NCI-H2107 treated with DMSO at 0.1 percent for 48 hours (cell line): ENCODE results near the gene ZNF814.
"Not testable (repeated sequence)": the region's sequence is repeated elsewhere in the genome, so short reads cannot be mapped to it uniquely, and the experiment has no call there.

Experiments used
- DNase-seq: peaks from one replicate; lab custom pipeline; 2025; ENCODE audit not compliant: unreplicated experiment; lab: John Stamatoyannopoulos, UW

The ZNF814 gene

DNA sequence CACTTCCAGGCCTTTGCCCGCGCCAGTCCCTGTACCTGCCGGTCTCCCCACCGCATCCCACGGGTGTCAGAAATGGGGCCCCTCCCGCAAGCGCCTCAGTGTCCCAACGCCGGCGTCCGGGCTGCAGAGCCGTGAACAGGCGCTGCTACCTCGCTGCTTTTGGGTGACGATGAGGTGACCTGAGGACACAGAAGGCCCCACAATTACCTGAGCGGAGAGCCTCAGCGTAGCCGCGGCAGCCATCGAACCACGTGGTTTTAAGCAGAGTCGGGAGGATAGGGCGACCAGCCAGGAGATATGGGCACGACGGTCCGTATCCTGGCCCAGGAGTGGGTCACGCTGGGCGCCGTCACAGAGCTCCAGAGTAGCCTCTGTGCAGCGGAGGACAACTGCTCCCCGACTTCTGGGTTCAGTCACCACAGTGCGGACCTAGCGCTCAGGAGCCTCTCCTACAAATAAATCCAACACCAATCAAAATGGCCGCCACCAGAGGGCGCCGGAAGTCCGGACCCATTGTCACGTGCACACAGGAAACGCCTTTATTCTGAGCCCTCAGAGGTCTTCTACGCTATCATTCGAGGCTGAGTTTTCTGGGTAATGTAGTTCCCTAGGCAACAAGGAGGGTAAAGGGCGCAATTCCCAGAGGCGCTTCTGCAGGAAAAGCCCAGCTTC lies at the start of gene ZNF814:
Gene ZNF814 (minus strand): TSS at position 478 of the 672 bp plus-strand sequence. CDS start 235 bp downstream, at position 243.
- no peak for DNase-seq

DNA sequence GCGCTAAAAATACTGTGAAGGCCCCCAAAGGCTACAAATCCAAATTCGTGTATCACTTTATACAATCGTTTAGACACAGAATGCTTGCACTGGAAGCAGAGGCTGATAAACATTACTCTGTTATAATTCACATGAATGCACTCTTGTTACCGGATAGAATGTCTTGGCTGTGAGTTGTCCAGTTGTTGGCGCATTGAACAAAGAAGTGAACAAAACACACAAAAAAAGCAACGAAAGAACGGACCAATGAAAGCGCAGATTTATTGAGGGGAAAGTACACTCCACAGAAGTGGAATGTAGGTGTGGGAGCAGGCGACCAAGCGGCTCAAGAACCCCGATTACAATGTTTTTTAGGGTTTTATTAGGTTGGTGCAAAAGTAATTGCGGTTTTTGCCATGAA lies 46.9 kb upstream of the ZNF814 start:
- DNase-seq: no peak

DNA sequence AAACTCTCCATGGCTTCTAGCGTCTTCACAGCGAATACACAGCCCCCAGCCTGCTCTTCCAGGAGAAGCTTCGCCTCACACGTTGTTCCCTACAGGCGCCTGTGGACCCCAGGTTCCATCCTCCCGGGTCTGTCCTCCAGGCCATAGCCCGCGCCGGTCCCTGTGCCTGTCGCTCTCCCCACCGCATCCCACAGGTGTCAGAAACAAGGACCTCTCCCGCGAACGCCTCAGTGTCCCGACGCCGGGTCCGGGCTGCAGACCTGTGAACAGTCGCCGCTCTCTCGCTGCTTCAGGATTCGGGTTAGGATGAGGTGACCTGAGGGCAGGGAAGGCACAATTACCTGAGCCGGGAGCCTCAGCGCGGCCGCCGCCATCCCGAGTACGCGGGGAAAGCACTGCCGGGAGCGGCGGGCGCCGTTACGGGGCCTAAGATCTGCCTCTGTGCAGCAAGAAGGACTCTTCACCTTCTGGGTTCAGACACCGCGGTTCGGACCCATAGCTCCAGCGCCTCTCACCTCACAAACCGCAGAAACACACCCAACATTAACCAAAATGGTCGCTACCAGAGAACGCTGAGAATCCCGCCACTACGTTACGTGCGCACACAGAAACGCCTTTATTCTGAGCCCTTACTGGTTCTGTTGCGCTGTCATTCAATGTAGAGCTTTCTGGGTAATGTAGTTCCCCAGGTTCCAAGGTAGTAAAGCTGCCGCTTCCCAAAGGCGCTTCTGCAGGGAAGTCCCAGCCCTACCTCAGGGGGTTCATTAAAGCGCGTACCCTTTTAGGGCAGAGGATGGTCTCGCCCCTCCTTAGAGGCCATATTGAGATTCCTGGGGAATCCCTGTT lies 46.2 kb upstream of the ZNF814 start, which contains the start of gene ZNF418:
Gene ZNF418 (minus strand): TSS at position 583 of the 846 bp plus-strand sequence. CDS start 1,580 bp downstream, outside the sequence.
- DNase-seq: no peak

DNA sequence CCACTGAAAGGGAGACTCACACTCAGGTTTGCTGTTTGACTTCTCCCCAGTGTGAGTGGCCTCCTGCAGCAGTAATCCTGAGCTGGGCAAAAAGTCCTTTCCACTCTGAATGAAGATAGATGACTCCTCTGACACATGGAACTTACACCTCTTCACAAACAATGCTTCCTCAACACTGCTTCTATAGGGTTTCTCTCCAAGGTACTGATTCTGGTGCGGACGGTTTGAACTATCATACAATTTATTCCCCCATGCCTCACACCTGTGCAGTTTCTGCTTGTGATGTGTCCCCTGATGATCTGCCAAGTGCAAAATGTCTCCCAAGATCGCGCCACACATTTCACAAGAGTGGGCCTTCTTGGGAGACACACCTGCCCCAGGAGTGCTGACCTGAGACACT lies 38.8 kb upstream of the ZNF814 start:
- no peak for DNase-seq

DNA sequence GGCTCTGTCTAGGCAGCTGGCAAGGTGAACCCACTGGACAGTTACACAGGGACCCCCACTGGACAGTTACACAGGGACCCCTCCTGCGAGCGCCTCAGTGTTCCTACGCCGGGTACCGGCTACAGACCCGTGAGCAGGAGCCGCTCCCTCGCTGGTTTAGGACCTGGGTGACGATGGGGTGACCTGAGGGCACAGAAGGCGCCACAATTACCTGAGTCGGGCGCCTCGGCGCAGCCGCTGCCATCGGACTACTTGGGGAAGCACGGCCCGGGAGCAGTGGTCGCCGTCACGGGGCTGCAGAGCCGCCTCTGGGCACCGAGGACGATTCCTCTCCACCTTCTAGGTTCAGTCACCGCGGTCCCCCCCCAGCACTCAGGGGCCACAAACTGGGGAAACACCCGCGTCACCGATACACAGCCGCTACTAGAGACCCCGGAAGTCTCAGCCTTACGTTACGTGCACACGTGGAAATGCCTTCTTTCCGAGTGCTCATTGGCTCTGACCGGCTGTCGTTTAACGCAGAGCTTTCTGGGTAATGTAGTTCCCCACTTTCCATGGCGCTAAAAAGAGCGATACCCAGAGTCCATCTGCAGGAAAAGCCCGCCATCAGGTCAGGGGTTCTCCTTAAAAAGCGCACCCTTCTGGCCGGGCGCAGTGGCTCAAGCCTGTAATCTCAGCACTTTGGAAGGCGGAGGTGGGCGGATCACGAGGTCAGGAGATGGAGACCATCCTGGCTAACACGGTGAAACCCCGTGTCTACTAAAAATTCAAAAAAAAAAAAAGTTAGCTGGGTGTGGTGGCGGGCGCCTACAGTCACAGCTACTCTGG lies 27.5 kb upstream of the ZNF814 start, which contains the start of gene ZNF417:
Gene ZNF417 (minus strand): TSS at position 425 of the 828 bp plus-strand sequence. CDS start 181 bp downstream, at position 244.
- DNase-seq: peak; percentile 88

DNA sequence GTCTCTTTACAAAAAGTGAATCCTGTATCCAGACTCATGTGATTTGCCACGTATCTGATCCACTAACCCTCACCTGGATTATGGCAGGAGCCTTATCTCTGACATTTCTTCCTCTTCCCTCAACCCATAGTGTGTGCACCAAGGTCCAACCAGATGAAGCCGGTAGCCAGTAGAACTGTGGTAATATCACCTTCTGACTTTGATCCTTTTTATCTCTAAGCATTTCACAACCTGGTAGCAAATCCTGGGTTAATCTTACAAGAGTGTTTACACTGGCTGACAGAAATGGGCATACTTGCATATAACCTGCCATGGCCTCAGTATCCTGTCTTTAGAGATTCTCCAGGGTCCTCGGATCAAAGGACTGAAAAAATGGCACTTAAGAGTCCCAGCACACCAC lies 25.7 kb upstream of the ZNF814 start:
- DNase-seq: no peak

DNA sequence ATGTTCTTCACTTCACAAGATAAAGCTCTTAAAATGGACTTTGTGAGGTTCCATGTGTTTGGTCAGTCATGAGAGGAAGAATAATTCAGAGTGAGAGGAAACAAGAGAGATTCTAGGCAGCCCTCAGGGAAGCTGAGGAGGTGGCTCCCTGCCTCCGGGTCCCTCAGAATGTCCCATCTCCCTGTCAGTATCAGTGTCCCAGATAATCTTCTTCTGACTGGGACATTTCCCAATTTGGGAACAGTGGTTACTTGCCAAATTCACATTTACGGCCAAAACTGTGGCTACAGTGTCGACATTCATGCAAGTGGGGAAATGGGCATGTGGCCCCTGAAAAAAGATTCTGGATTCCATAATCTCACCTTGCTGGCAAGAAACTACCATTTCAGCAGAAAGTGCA lies 18.6 kb upstream of the ZNF814 start:
- no peak for DNase-seq

DNA sequence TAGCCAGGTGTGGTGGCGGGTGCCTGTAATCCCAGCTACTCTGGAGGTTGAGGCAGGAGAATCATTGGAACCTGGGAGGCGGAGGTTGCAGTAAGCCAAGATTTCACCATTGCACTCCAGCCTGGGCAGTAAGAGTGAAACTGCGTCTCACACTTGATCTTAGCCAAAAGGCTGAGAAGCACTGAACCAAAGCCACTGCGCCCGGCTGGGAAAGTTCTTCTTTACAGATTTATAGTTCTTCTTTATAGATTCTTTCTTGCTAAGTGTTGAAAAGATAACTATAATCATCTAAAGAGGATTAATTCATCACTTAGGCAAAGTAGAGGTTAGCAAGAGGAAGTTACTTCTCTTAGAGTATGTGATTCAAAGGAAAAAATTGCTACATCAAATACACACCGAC lies 16.4 kb upstream of the ZNF814 start:
- no peak for DNase-seq

DNA sequence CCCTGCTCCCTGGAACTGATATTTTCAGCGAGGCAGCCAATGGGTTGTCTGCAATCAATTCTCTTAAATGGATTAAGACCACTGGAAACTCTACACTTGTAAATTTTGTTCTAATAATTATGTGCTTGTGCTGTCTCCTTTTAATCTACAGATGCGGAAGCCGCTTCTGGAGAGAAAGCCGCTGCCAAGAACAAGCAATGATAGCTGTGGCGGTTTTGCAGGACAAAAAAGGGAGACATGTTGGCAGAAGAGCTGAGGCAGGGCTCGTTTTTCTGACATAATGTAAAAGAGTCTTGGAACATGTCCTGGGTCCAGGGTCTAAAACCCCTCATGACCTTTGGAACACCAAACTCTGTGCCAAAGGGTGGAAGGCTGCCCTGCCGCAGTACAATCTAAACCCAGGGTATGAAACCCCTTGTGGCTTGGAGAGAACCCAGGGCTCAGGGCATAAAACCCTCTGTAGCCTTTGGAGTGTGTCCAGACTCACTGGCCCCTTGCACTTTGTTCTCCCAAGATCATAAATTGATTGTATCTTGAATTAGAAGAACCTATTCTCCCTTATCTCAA lies 14.9 kb upstream of the ZNF814 start:
- DNase-seq: no peak

DNA sequence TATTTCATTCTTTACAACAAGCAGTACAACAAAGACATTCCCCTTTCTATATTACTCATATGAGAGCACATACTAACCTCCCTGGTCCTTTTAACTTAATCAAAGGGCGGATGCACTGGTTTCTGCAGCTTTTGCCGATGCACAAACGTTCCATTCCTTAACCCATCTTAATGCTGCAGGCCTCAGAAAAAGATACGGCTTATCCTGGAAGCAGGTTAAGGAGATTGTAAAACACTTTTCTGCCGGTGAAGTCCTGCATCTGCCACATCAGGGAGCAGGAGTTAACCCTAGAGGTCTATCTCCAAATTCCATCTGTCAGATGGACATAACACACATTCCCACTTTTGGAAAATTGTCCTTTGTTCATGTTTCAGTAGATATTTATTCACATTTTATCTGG lies 11.5 kb upstream of the ZNF814 start:
- DNase-seq: no peak

DNA sequence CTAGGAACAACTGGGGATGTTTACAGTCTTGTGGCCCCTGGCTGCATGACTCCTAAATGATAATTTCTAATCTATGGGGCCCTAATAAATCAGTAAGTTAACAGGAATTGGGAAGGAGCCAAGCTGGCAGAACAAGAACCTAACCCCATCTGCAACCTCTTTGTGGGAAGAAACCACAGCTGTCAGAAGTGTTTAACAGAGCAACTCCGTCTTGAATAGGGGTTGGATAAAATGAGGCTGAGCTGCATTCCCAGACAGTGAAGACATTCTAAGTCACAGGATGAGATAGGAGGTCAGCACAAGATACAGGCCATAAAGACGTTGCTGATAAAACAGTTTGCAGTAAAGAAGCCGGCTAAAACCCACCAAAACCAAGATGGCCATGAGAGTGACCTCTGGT lies 1.9 kb upstream of the ZNF814 start:
- DNase-seq: not testable (repeated sequence)

DNA sequence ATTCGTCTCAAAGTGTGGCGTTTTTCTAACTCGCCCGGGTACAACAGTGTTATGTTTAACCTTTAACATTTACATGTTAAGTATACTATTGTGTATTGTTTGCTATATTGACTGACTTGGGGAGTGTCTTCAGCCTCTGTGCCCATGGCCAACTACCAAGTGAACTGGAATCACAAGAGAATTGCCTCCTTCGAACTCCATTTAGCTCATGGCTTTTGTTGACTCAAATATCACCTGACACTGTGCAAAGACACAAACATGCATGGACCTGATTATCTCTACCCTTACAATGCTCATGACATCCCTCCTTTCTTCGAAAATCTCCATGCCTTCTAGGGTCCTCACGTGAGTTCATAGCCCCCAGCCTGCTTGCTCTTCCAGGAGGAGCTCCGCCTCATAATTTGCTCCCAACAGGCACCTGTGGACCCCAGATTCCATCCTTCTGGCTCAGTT lies 704 bp downstream of the ZNF814 start:
- no peak for DNase-seq

DNA sequence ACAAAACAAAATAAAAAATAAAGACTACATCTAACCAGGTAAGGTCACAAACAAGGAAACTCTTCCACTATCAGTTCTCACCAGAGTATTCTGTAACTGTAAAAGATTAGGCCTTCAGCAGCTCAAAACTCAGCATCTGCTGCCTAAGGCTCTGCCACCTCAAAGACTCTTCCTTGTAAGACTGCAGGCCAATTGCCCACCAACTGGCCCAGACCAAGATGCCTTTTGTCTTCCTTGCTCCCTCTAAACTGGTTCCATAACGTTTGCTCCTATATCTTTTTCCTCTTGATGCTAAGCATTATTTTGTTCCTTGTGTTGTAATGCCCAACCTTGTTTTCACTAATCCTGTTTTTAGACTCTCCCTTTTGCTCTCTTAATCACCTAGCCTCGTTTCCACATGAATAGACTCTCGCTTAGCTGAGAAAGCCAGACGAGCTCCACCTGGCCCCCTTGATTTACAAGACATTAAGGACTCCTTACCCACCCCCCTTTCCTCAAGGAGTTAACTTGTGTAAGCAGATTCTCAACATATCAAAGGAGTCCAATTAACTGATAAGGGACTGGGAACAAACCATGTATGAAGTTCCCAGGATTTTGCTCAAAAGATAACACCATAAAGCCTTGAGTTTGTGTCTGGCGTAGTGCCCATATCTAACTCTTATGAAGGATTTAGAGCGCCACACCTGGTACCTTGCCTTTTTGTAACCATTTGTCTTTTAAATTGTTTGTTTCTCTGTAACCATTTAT lies 1.5 kb downstream of the ZNF814 start:
- DNase-seq: no peak

DNA sequence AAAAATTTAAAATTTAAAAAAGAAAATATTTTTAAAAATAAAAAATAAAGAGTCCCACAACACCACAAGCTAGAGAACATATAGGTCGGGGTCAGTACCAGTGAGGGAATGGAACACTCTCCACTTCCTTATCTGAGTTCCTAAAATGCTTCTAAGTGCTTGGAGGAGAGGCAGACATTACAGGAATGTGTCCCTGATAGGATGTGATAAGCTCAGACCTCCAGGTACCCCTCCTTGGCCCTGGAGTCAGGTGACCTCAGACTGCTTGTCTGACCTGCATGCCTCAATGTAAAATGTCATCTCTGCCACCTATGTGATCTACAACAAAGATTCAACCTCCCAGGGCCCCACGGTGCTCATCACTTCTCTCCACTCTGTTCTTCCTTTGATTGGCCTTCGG lies 2.8 kb downstream of the ZNF814 start:
- DNase-seq: no peak

DNA sequence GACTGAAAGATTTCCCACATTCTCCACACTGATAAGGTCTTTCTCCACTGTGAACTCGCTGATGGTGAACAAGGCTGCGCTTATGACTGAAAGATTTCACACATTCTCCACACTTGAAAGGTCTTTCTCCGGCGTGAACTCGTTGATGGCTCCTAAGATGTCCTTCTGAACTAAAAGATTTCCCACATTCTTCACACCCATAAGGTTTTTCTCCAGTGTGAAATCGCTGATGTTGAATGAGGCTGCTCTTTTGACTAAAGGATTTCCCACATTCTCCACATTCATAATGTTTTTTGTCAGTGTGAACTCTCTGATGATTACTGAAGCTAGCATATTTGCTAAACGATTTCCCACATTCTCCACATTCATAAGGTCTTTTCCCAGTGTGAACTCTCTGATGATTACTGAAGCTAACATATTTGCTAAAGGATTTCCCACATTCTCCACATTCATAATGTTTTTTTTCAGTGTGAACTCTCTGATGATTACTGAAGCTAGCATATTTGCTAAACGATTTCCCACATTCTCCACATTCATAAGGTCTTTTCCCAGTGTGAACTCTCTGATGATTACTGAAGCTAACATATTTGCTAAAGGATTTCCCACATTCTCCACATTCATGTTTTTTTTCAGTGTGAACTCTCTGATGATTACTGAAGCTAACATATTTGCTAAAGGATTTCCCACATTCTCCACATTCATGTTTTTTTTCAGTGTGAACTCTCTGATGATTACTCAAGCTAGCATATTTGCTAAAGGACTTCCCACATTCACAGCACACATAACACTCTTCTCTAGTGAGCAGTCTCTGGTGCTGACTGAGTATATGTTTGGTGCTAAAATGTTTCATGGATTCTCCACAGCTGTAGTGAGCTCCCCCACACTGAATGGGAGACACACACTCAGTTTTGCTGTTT lies 14.7 kb downstream of the ZNF814 start:
- not testable (repeated sequence) for DNase-seq

DNA sequence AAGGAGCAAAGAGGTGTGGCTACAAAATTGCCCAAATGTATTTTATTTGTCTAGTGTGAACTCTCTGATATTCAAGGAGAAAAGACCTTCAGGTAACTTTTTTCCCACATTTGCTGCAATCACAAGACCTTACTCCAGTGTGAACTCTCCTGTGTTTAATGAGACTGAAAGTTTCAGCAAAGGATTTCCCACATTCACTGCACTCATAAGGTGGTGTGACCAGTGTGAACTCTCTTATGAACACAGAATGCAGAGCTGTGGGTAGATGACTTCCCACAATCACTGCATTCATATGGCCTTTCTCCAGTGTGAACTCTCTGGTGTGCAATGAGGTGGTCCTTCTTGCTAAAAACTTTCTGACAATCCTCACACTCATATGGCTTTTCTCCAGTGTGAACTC lies 16.4 kb downstream of the ZNF814 start:
- DNase-seq: no peak

DNA sequence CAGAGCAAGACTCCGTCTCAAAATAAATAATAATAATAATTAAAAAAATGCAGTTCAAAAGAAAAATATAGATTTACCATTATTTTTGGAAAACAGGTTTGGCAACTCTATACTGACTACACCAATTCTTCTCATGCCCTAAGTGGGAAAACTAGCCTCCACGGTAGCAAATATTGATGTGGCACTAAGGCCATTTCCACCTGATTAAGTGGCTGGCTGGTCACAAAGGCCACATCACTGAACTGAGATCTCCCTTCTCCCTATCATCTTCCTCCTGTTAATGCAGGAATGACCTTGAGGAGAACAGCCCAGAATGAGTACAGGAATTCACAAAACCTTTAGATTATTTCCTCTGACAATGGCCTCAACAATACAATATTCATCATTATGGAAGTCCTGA lies 18.6 kb downstream of the ZNF814 start:
- DNase-seq: no peak

DNA sequence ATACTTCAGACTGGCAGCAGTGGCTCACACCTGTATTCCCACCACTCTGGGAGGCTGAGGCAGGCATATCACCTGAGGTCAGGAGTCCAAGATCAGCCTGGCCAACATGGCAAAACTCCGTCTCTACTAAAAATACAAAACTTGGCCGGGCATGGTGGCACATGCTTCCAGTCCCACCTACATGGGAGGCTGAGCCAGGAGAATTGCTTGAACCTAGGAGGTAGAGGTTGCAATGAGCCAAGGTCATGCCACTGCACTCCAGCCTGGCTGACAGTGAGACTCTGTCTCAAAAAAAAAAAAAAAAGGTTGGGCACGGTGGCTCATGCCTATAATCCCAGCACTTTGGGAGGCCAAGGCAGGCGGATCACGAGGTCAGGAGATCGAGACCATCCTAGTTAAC lies 19.2 kb downstream of the ZNF814 start:
- DNase-seq: not testable (repeated sequence)

DNA sequence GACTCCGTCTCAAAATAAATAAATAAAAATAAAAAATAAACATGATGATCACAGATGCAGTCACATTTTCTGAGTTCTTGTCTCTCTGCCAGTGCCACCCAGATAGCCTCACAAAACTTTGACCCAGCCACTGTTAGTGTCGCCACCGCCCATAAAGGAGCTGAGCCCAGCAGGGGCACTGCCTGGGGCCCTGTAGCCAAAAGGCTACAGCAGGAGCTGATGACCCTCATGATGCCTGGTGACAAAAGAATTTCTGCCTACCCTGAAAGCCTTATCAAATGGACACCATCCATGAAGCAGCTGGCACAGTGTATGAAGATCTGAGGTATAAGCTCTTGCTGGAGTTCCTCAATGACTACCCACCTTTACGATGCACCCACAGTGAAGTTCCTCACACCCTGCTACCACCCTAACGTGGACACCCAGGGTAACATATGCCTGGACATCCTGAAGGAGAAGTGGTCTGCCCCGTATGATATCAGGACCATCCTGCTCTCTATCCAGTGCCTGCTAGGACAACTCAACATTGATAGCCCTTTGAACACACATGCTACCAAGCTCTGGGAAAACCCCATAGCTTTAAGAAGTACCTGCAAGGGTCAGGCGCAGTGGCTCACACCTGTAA lies 20.9 kb downstream of the ZNF814 start:
- no peak for DNase-seq
